HEK293 (cell line): ENCODE results near the gene BIRC5.

Experiments used
- CTCF ChIA-PET: fragments of 350-600 bp; formaldehyde crosslinking; extraction: SDS; loops from one replicate; lab custom pipeline; 2021; ENCODE audit warnings: antibody characterized with exemption; lab: Yijun Ruan, JAX
- POLR2A ChIA-PET: fragments of 300-600 bp; formaldehyde crosslinking; extraction: SDS; loops from one replicate; lab custom pipeline; 2020; ENCODE audit warnings: antibody characterized with exemption, inconsistent platforms; lab: Yijun Ruan, JAX
- H3K27ac ChIP-seq: fragments of 200-500 bp; sonication (Bioruptor generic); 2 replicates; pipeline ENCODE4 v1.5.1; 2014; ENCODE audit warnings: low read depth, low read length, control low read depth, inconsistent platforms; ENCODE audit errors: extremely low read depth
- H3K36me3 ChIP-seq, 2 experiments: fragments of 200-500 bp in 1 of 2; sonication (Bioruptor generic) in 1 of 2; 1 replicate in 1 of 2; 2 replicates in 1 of 2; pipeline ENCODE4 v1.5.1; 2014 to 2017; ENCODE audit warnings: inconsistent platforms in 2 of 2, low read length in 2 of 2; ENCODE audit not compliant: control insufficient read depth in 2 of 2, insufficient read depth in 1 of 2
- H3K4me1 ChIP-seq: fragments of 200-500 bp; sonication (Bioruptor generic); 2 replicates; pipeline ENCODE4 v1.5.1; 2014; ENCODE audit warnings: mild to moderate bottlenecking, low read length, inconsistent platforms; ENCODE audit not compliant: control insufficient read depth, insufficient read depth
- H3K4me3 ChIP-seq: 2 replicates; pipeline ENCODE4 v1.5.1; 2011; ENCODE audit warnings: low read depth, mild to moderate bottlenecking, control low read depth, low read length, moderate library complexity
- H3K9me3 ChIP-seq: fragments of 200-500 bp; sonication (Bioruptor generic); 2 replicates; pipeline ENCODE4 v1.5.1; 2014; ENCODE audit warnings: low read depth, low read length, inconsistent platforms; ENCODE audit not compliant: control insufficient read depth, insufficient read depth
- GLIS2 ChIP-seq: fragments of 450-650 bp; formaldehyde crosslinking; IDR thresholded peaks from 2 replicates; pipeline ENCODE4 v1.5.1; 2016; ENCODE audit warnings: missing biosample characterization, missing genetic modification characterization
- HOXA7 ChIP-seq: sonication (generic); formaldehyde crosslinking; IDR thresholded peaks from 2 replicates; pipeline ENCODE4 v1.8.1; 2022; ENCODE audit warnings: missing genetic modification reagents, borderline replicate concordance
- KLF1 ChIP-seq: fragments of 450-650 bp; formaldehyde crosslinking; IDR thresholded peaks from 2 replicates; pipeline ENCODE4 v1.5.1; 2016; ENCODE audit warnings: missing biosample characterization, missing genetic modification characterization
- MZF1 ChIP-seq: fragments of 450-650 bp; formaldehyde crosslinking; IDR thresholded peaks from 2 replicates; pipeline ENCODE4 v1.5.1; 2017; ENCODE audit warnings: missing biosample characterization, missing genetic modification characterization, borderline replicate concordance
- WT1 ChIP-seq: fragments of 450-650 bp; formaldehyde crosslinking; IDR thresholded peaks from 2 replicates; pipeline ENCODE4 v1.5.1; 2016; ENCODE audit warnings: missing biosample characterization, missing genetic modification characterization
- YY1 ChIP-seq: fragments of 450-650 bp; formaldehyde crosslinking; IDR thresholded peaks from 2 replicates; pipeline ENCODE4 v1.5.1; 2018; ENCODE audit warnings: missing biosample characterization, missing genetic modification characterization
- ZBTB44 ChIP-seq: fragments of 450-650 bp; IDR thresholded peaks from 2 replicates; pipeline ENCODE4 v1.5.1; 2018; ENCODE audit warnings: missing biosample characterization, mild to moderate bottlenecking, missing genetic modification characterization
- ZBTB49 ChIP-seq: fragments of 450-650 bp; formaldehyde crosslinking; IDR thresholded peaks from 2 replicates; pipeline ENCODE4 v1.5.1; 2016; ENCODE audit warnings: missing biosample characterization, missing genetic modification characterization, low read depth
- ZFP69B ChIP-seq: fragments of 450-650 bp; formaldehyde crosslinking; IDR thresholded peaks from 2 replicates; pipeline ENCODE4 v1.5.1; 2016; ENCODE audit warnings: missing biosample characterization, missing genetic modification characterization
- ZNF112 ChIP-seq: fragments of 450-650 bp; formaldehyde crosslinking; IDR thresholded peaks from 2 replicates; pipeline ENCODE4 v1.5.0; 2017; ENCODE audit warnings: missing biosample characterization, missing genetic modification characterization
- ZNF221 ChIP-seq: fragments of 450-650 bp; formaldehyde crosslinking; IDR thresholded peaks from 2 replicates; pipeline ENCODE4 v1.5.1; 2017; ENCODE audit warnings: missing biosample characterization, missing genetic modification characterization, borderline replicate concordance
- ZNF449 ChIP-seq: fragments of 450-650 bp; formaldehyde crosslinking; IDR thresholded peaks from 2 replicates; pipeline ENCODE4 v1.5.1; 2017; ENCODE audit warnings: missing biosample characterization, mild to moderate bottlenecking, missing genetic modification characterization, moderate library complexity
- ZNF473 ChIP-seq: fragments of 450-650 bp; formaldehyde crosslinking; IDR thresholded peaks from 2 replicates; pipeline ENCODE4 v1.5.1; 2017; ENCODE audit warnings: missing biosample characterization, missing genetic modification characterization
- ZNF571 ChIP-seq: fragments of 450-650 bp; formaldehyde crosslinking; IDR thresholded peaks from 2 replicates; pipeline ENCODE4 v1.5.0; 2017; ENCODE audit warnings: missing biosample characterization, missing genetic modification characterization
- ZNF658 ChIP-seq: fragments of 450-650 bp; formaldehyde crosslinking; IDR thresholded peaks from 2 replicates; pipeline ENCODE4; 2016; ENCODE audit warnings: missing biosample characterization, missing genetic modification characterization
- ZNF664 ChIP-seq: fragments of 450-650 bp; formaldehyde crosslinking; IDR thresholded peaks from 2 replicates; pipeline ENCODE4 v1.5.1; 2016; ENCODE audit warnings: missing biosample characterization, missing genetic modification characterization

The BIRC5 gene

GRCh38 chr17:78238823-78239488 lies 24.9 kb downstream of the BIRC5 start:
- no peaks in the 10 kb centered on the region for H3K4me1 ChIP-seq

GRCh38 chr17:78239489-78239931 lies 25.5 kb downstream of the BIRC5 start:
- TF ChIP-seq KLF1 (peak; percentile 80), ZFP69B (tag by site-specific recombination) (no peak), MZF1 (tag by site-specific recombination) (no peak)
- ChIA-PET CTCF (interaction anchor here (1.5 to 8.6 kb wide), 2 partner anchors 10 to 17 kb away, joined by 5 to 60 read pairs; no protein-coding TSS in a partner anchor), POLR2A (no interaction called here)
- no peaks in the 10 kb centered on the region for H3K4me1 ChIP-seq
- no peaks in the 10 kb centered on the region for H3K36me3 ChIP-seq
- H3K4me3 ChIP-seq: no peak overlapping the region
- no peaks in the 10 kb centered on the region for H3K9me3 ChIP-seq
- H3K27ac ChIP-seq: no peak overlapping the region

More at GRCh38 chr17:78238823-78239488, 24.9 kb downstream of the BIRC5 start:
- TF ChIP-seq YY1 (tag by site-specific recombination): no peak
- TF ChIP-seq ZNF221 (tag by site-specific recombination): no peak
- TF ChIP-seq HOXA7 (CRISPR knock-in tag): no peak
- TF ChIP-seq ZBTB44: no peak
- TF ChIP-seq ZNF658 (tag by site-specific recombination): no peak
- TF ChIP-seq ZNF664 (tag by site-specific recombination): no peak
- no peak for TF ChIP-seq WT1
- TF ChIP-seq ZNF449 (tag by site-specific recombination): no peak
- Histone ChIP-seq H3K9me3 (no peaks in the 10 kb centered on the region), H3K4me3 (no peak overlapping the region), H3K36me3 (no peaks in the 10 kb centered on the region), H3K27ac (no peak overlapping the region)
- ChIA-PET POLR2A (interaction anchor here (0.8 to 1.4 kb wide), 2 partner anchors 16 to 52 kb away, joined by 3 read pairs; partner anchors contain the start of genes AFMID and TK1), CTCF (interaction anchor here (1.5 to 8.6 kb wide), 2 partner anchors 11 to 17 kb away, joined by 5 to 60 read pairs; no protein-coding TSS in a partner anchor)

- no peaks in the 10 kb centered on the region for H3K36me3 ChIP-seq
- H3K27ac ChIP-seq: no peak overlapping the region
- H3K4me1 ChIP-seq: no peaks in the 10 kb centered on the region
- H3K4me3 ChIP-seq: no peak overlapping the region
- POLR2A ChIA-PET: no interaction called here
- TF ChIP-seq ZBTB49 (tag by site-specific recombination): no peak
- TF ChIP-seq GLIS2 (tag by site-specific recombination): 0 out of 2 replicates have a peak, but pooled peaks have one; percentile 6
- no peak for TF ChIP-seq ZNF571 (tag by site-specific recombination)
- TF ChIP-seq ZNF473 (tag by site-specific recombination): no peak
- TF ChIP-seq ZNF112 (tag by site-specific recombination): no peak
- CTCF ChIA-PET: interaction anchor here (8.6 kb wide), 1 partner anchor 9 kb away, joined by 60 read pairs; no protein-coding TSS in a partner anchor
- no peaks in the 10 kb centered on the region for H3K9me3 ChIP-seq
These were observed 26.1 kb downstream of the BIRC5 start for GRCh38 chr17:78240012-78240655.
